Measurements from ENCODE around the gene HCN2. TPM values are rescaled to one million over a fixed set of nuclear protein-coding genes. Genes with fewer than 3 reads are reported as not detected.
A peak's percentile ranks its signal among the peaks of the same experiment; 100 is the strongest.
"Not testable (repeated sequence)": the region's sequence is repeated elsewhere in the genome, so short reads cannot be mapped to it uniquely, and the experiment has no call there.

Gene HCN2
- total RNA-seq, 1 experiment from 2014 or later: 0.46 TPM

- Histone ChIP-seq H3K4me3 (no peak overlapping the region), H3K36me3 (peaks cover 4% of the 10 kb centered on the region), H3K9me3 (no peaks in the 10 kb centered on the region), H3K27me3 (no peaks in the 10 kb centered on the region)
- DNase-seq: no peak
Measured at GRCh38 chr19:579842-580155, 9.9 kb upstream of the HCN2 start.

DNA sequence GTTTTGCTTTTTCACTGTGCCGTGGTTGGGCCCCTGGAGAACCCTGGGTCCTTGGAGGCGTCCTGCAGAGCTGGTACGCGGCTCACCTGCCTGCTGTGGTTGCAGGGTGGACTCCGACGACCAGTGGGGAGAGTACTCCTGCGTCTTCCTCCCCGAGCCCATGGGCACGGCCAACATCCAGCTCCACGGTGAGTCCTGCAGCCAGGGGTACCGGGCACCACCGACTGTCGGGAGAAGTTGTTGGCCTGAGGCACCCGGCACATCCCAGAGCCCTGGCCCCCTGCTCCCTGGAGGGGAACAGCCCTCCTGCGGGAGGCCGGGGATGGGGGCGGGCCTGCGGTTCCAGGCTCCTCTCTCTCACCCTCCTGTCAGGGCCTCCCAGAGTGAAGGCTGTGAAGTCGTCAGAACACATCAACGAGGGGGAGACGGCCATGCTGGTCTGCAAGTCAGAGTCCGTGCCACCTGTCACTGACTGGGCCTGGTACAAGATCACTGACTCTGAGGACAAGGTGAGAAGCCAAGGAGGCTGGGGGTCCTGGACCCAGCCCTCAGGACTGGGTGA is 9.3 kb upstream of the HCN2 start:
- no peaks in the 10 kb centered on the region for H3K9me3 ChIP-seq
- no peaks in the 10 kb centered on the region for H3K27me3 ChIP-seq
- H3K4me3 ChIP-seq: no peak overlapping the region
- H3K36me3 ChIP-seq: peaks cover 4% of the 10 kb centered on the region
- DNase-seq: no peak

DNA sequence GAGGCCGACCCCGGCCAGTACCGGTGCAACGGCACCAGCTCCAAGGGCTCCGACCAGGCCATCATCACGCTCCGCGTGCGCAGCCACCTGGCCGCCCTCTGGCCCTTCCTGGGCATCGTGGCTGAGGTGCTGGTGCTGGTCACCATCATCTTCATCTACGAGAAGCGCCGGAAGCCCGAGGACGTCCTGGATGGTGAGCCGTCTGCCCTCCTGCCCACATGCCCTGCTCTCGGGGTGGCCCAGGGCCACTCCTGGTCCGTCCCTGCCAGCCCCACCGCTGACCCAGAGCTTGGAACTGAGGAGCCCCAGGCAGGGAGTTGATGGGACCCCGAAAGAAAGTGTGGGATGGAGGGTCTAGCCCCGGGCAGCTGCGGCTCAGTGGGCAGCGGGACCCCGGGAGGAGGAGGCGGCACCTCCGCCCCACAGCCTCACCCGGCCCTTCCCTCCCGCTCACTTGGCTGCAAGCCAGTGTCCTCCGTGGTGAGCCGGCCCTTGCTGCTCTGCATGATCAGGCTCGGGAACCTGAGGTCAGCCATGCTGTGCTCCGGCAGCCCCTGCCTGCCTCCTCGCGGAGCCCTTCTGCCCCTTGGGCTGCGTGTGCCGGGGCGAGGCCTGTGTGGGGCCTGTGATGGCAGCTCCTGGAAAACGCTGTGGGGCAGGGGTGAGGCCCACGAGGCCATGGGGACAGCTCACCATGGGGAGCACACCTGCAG is 8.1 kb upstream of the HCN2 start:
- Histone ChIP-seq H3K9me3 (no peaks in the 10 kb centered on the region), H3K36me3 (peaks cover 4% of the 10 kb centered on the region), H3K27me3 (no peaks in the 10 kb centered on the region), H3K4me3 (no peak overlapping the region)
- DNase-seq: no peak

- Histone ChIP-seq H3K36me3 (peaks cover 4% of the 10 kb centered on the region), H3K9me3 (no peaks in the 10 kb centered on the region), H3K27me3 (no peaks in the 10 kb centered on the region), H3K4me3 (no peak overlapping the region)
- peak; percentile 46 for DNase-seq
Measured at GRCh38 chr19:582497-583197, 7.0 kb upstream of the HCN2 start.

DNA sequence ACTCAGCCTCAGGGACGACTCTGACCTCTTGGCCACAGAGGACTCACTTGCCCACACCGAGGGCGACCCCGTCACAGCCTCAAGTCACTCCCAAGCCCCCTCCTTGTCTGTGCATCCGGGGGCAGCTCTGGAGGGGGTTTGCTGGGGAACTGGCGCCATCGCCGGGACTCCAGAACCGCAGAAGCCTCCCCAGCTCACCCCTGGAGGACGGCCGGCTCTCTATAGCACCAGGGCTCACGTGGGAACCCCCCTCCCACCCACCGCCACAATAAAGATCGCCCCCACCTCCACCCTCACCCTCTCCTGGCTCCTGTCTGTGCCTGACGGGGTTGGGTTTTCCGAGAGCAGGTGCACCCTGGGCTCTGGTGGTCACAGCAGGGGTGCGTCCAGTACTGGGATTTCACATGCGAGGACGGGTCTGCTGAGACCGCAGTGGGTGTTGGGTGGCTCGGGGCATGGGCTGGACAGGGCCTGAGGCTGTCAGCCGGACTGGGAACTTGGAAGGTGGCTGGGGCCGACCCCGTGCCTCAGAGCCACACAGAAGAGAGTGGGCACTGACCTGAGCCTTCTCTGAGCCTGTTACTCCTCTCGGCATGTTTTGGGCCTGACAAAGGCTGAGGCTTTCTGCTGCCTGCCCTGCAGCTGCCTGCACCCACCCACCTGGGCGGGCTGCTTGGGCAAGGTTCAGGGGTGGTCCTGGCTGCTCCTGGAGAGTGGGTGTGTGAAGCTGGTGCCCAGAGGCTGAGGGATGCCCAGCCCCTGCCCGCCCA is 6.3 kb upstream of the HCN2 start:
- Histone ChIP-seq H3K4me3 (no peak overlapping the region), H3K36me3 (peaks cover 4% of the 10 kb centered on the region), H3K27me3 (no peaks in the 10 kb centered on the region), H3K9me3 (no peaks in the 10 kb centered on the region)
- DNase-seq: no peak

- peaks cover 4% of the 10 kb centered on the region for H3K36me3 ChIP-seq
- no peaks in the 10 kb centered on the region for H3K9me3 ChIP-seq
- no peak for DNase-seq
- H3K4me3 ChIP-seq: no peak overlapping the region
- no peaks in the 10 kb centered on the region for H3K27me3 ChIP-seq
Measured at GRCh38 chr19:583968-584239, 5.8 kb upstream of the HCN2 start.

- DNase-seq: peak; percentile 33
- Histone ChIP-seq H3K27me3 (no peaks in the 10 kb centered on the region), H3K4me3 (no peak overlapping the region)
Measured at GRCh38 chr19:584240-585001, 5.3 kb upstream of the HCN2 start.

GRCh38 chr19:585146-585545 is 4.5 kb upstream of the HCN2 start:
- not testable (repeated sequence) for H3K36me3 ChIP-seq, H3K27me3 ChIP-seq, H3K4me3 ChIP-seq, DNase-seq, H3K9me3 ChIP-seq

More at GRCh38 chr19:584240-585001, 5.3 kb upstream of the HCN2 start:
- Histone ChIP-seq H3K36me3 (peaks cover 4% of the 10 kb centered on the region), H3K9me3 (no peaks in the 10 kb centered on the region)

GRCh38 chr19:585551-586110 is 4.0 kb upstream of the HCN2 start:
- Histone ChIP-seq H3K9me3 (no peaks in the 10 kb centered on the region), H3K27me3 (no peaks in the 10 kb centered on the region; the same call in 1 of the 2 replicates), H3K36me3 (peaks cover 4% of the 10 kb centered on the region; the same call in 1 of the 2 replicates), H3K4me3 (no peak overlapping the region)
- no peak for DNase-seq

GRCh38 chr19:588093-588740 is 1.5 kb upstream of the HCN2 start:
- peak; percentile 73 for DNase-seq
- Histone ChIP-seq H3K27me3 (peaks cover 5% of the 10 kb centered on the region), H3K4me3 (no peak overlapping the region), H3K36me3 (no peaks in the 10 kb centered on the region), H3K9me3 (no peaks in the 10 kb centered on the region)

DNA sequence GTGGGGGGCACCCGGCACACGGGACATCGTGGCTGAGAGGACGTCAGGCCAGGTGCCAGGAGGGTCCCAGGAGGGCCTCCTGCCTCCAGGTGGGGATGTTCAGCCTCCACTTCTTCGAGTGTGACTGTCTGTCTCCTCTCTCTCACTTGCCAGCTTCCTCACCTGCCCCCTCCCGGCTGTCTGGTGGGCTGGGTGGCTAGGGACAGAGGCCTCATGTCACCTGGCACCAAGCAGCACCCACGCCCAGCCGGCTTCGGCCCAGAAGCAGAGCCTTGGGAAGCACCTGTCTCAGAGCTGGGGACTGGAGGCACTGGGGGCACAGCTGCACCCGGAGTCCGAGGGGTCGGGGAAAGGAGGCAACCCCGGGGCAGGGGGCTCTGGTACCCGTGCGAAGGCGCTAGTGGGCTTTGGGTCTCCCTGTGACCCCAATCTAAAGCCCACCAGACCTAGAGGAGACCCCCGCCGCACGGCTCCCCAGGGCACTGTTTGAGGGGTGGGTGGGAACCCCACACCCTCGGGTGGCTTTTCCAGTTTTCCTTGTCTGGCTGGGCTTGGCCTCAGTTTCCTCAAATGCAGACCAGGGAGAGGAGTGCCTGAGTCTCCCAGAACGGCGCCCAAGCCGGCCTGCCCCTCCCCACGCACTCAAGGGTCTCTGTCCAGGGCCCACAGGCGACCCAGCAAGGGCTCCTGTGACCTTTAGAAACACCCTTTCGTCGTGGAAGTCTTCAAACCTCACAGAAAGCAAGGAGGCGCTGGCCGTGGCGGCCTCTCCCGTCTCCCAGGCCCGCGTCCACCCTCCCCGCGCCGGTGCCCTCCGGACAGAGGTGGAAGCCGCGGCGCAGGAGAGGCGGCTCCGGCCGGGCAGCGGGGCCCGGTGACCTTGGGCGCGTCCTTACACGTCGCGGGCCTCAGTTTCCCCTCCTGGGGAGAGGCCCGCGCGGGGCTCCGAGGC is 664 bp upstream of the HCN2 start:
- Histone ChIP-seq H3K27me3 (peaks cover 5% of the 10 kb centered on the region), H3K36me3 (no peaks in the 10 kb centered on the region), H3K9me3 (no peaks in the 10 kb centered on the region), H3K4me3 (no peak overlapping the region)
- DNase-seq: no peak

DNA sequence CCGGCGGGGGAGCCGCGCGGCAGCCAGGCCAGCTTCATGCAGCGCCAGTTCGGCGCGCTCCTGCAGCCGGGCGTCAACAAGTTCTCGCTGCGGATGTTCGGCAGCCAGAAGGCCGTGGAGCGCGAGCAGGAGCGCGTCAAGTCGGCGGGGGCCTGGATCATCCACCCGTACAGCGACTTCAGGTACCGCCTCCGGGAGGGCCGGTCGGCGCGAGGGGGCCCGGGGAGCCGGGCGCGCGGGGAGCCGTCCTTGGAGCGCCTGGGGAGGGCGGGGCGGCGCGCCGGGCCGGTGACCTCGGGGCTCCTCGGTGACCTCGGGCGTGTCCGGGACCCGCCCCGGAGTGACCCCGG is 690 bp downstream of the HCN2 start:
- Histone ChIP-seq H3K9me3 (no peaks in the 10 kb centered on the region), H3K36me3 (no peaks in the 10 kb centered on the region), H3K27me3 (peaks cover 5% of the 10 kb centered on the region), H3K4me3 (no peak overlapping the region)
- DNase-seq: peak; percentile 42

DNA sequence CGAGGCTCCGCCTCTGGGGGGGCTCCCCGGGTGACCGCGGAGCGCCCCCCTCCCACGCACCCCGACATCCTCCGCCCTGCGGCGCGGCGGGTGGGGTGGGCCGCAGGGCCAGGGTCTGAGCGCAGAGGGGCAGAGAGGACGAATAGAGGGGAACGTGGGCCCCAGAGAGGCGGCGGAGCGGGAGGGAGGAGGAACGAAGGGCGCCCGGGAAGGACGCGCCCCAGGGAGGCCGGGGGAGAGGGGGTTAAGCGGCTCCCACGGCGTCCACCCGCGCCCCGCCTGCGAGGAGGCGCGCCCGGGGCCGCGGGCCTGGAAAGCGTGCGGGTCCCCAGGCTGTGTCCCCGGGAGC is 1.0 kb downstream of the HCN2 start:
- H3K4me3 ChIP-seq: no peak overlapping the region
- H3K27me3 ChIP-seq: peaks cover 5% of the 10 kb centered on the region
- H3K9me3 ChIP-seq: no peaks in the 10 kb centered on the region
- H3K36me3 ChIP-seq: no peaks in the 10 kb centered on the region
- no peak for DNase-seq

DNA sequence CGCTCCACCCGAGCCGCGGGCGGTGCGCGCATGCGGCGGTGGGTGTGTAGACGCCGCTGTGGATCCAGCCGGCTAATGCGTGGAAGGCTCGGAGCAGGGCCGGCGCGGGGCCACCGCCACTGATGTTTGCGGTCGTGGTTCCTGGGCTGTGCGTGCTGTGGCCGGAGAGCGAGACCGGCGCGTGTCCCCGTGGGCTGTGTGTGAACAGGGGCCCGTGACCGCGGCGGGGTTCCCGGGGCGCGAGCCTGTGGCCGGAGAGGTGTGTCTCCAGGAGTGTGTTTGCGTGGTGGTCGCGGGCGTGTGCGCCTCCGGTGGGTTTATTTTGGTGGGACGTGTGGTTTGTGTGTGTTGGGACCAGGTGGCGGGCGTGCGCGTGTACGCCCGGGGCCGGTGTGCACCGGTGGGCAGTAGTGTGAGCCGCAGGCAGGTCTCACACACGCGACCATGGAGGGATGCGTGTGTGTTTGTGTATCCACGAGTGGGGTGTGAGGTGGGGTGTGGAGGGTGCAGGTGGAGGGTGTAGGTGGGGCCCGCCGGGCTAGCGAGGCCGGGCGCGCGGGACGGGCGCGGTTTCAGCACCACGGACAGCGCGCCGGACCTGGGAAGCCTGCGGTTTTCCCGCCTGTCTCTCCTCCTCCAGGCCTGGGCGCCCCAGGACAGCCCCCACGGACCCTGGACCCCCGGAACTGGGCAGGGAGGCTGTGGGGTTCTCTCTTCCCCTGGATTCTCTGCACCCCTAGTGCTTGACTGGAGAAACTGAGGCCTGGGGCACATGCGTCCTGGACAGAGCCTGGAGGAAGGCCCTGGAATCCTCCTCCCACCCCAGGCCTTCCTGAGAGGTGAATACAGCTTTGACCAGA is 1.6 kb downstream of the HCN2 start:
- Histone ChIP-seq H3K4me3 (no peak overlapping the region), H3K36me3 (no peaks in the 10 kb centered on the region), H3K27me3 (peaks cover 5% of the 10 kb centered on the region), H3K9me3 (no peaks in the 10 kb centered on the region)
- no peak for DNase-seq

- H3K36me3 ChIP-seq: no peaks in the 10 kb centered on the region
- no peak for DNase-seq
- no peak overlapping the region for H3K4me3 ChIP-seq
- no peaks in the 10 kb centered on the region for H3K9me3 ChIP-seq
- H3K27me3 ChIP-seq: peaks cover 5% of the 10 kb centered on the region
Measured at GRCh38 chr19:592101-592500, 2.4 kb downstream of the HCN2 start.

Measured in MG63 (cell line).